HepG2 (cell line): ENCODE data around the gene HUNK. TPM values are rescaled to one million over a fixed set of nuclear protein-coding genes. Genes with fewer than 3 reads are reported as not detected.

Experiments used
- ADNP ChIP-seq: sonication (generic); formaldehyde crosslinking; IDR thresholded peaks from 2 replicates; pipeline ENCODE4 v1.4.0; 2020; ENCODE audit warnings: missing genetic modification reagents
- HMG20A ChIP-seq: IDR thresholded peaks from 2 replicates; pipeline ENCODE4 v1.6.1; 2016; ENCODE audit warnings: borderline replicate concordance
- KDM1A ChIP-seq: IDR thresholded peaks from 2 replicates; pipeline ENCODE4 v1.6.1; 2016; ENCODE audit warnings: missing compliant biosample characterization
- KDM6A ChIP-seq: IDR thresholded peaks from 2 replicates; pipeline ENCODE4 v1.6.1; 2016; ENCODE audit warnings: low read depth
- MAFK ChIP-seq, 2 experiments: IDR thresholded peaks in 1 of 2; conservative IDR thresholded peaks in 1 of 2; 2 replicates each; pipeline ENCODE4 v1.6.1; 2011; ENCODE audit warnings: improper control_type of control experiment in 2 of 2, low read length in 2 of 2
- NAIF1 ChIP-seq: sonication (generic); formaldehyde crosslinking; IDR thresholded peaks from 2 replicates; pipeline ENCODE4 v1.5.0; 2020; ENCODE audit warnings: mild to moderate bottlenecking, missing genetic modification reagents, borderline replicate concordance
- REPIN1 ChIP-seq: sonication (generic); formaldehyde crosslinking; IDR thresholded peaks from 2 replicates; pipeline ENCODE4 v1.8.0; 2022; ENCODE audit warnings: missing genetic modification reagents, low read depth, mild to moderate bottlenecking, borderline replicate concordance
- RFXAP ChIP-seq: sonication (generic); formaldehyde crosslinking; IDR thresholded peaks from 2 replicates; pipeline ENCODE4 v1.4.0; 2020; ENCODE audit warnings: missing genetic modification reagents, borderline replicate concordance
- TEAD2 ChIP-seq: sonication (generic); formaldehyde crosslinking; IDR thresholded peaks from 2 replicates; pipeline ENCODE4 v1.9.0; 2021; ENCODE audit warnings: missing genetic modification reagents
- TRIM24 ChIP-seq: sonication (generic); formaldehyde crosslinking; IDR thresholded peaks from 2 replicates; pipeline ENCODE4 v1.8.0; 2022; ENCODE audit warnings: mild to moderate bottlenecking, missing genetic modification reagents
- ZNF224 ChIP-seq: sonication (generic); formaldehyde crosslinking; IDR thresholded peaks from 2 replicates; pipeline ENCODE4 v1.5.0; 2020; ENCODE audit warnings: mild to moderate bottlenecking, missing genetic modification reagents
- ZNF256 ChIP-seq: sonication (generic); formaldehyde crosslinking; conservative IDR thresholded peaks from 2 replicates; pipeline ENCODE4 v1.4.0; 2020; ENCODE audit warnings: missing genetic modification reagents
- ZNF280D ChIP-seq: sonication (generic); formaldehyde crosslinking; IDR thresholded peaks from 2 replicates; pipeline ENCODE4 v1.5.1; 2020; ENCODE audit warnings: mild to moderate bottlenecking, missing genetic modification reagents
- ZNF468 ChIP-seq: sonication (generic); formaldehyde crosslinking; IDR thresholded peaks from 2 replicates; pipeline ENCODE4 v1.8.0; 2022; ENCODE audit warnings: mild to moderate bottlenecking, moderate library complexity, missing genetic modification reagents
- ZNF563 ChIP-seq: sonication (generic); formaldehyde crosslinking; IDR thresholded peaks from 2 replicates; pipeline ENCODE4 v1.8.0; 2022; ENCODE audit warnings: mild to moderate bottlenecking, moderate library complexity, missing genetic modification reagents
- ZNF572 ChIP-seq: sonication (generic); formaldehyde crosslinking; IDR thresholded peaks from 2 replicates; pipeline ENCODE4 v1.5.1; 2020; ENCODE audit warnings: mild to moderate bottlenecking, missing genetic modification reagents
- ZNF607 ChIP-seq: sonication (generic); formaldehyde crosslinking; IDR thresholded peaks from 2 replicates; pipeline ENCODE4 v1.5.1; 2020; ENCODE audit warnings: missing genetic modification reagents, mild to moderate bottlenecking, borderline replicate concordance
- ZNF773 ChIP-seq: sonication (generic); formaldehyde crosslinking; IDR thresholded peaks from 2 replicates; pipeline ENCODE4 v1.4.0; 2020; ENCODE audit warnings: missing genetic modification reagents, borderline replicate concordance
- polyA plus RNA-seq, 8 experiments: library from polyadenylated mRNA; depleted of rRNA in 3 of 8; stranded (reverse) in 7 of 8; unstranded in 1 of 8; fragments of >200 nt; fragmentation: Illumina TruSeq in 4 of 8; extraction: Trizol in 4 of 8; gene quantifications; 2 replicates each; pipeline versions ENCODE4 v1.2.1 to v1.2.3, GENCODE V29; 2011 to 2016; ENCODE audit warnings: low read depth in 4 of 8, missing spikeins in 1 of 8, mixed read lengths in 1 of 8; ENCODE audit not compliant: insufficient read depth in 1 of 8
- total RNA-seq, 5 experiments: library from RNA; depleted of rRNA; stranded (reverse); fragments of >200 nt; fragmentation: Illumina TruSeq; extraction: Trizol; gene quantifications; 2 replicates each; pipeline ENCODE4 v1.2.3, GENCODE V29; 2016; ENCODE audit warnings: low read depth in 1 of 5
- TF ChIP-seq, protein P1 (sequence below), 2 experiments: sonication (generic) in 1 of 2; formaldehyde crosslinking in 1 of 2; IDR thresholded peaks; 2 replicates each; pipeline versions ENCODE4 v1.4.0 to v1.6.1; 2016 to 2020; ENCODE audit warnings: borderline replicate concordance in 1 of 2, low read depth in 1 of 2, mild to moderate bottlenecking in 1 of 2, missing genetic modification reagents in 1 of 2
- TF ChIP-seq, protein P2 (sequence below): sonication (generic); formaldehyde crosslinking; IDR thresholded peaks from 2 replicates; pipeline ENCODE4 v1.4.0; 2020; ENCODE audit warnings: missing genetic modification reagents

HUNK gene
- total and polyA plus RNA-seq, 2 of the 13 experiments (the other 11 are each of a cell fraction or from before 2014, with no cell fraction given): 1.8 to 1.9 TPM

- no peak for TF ChIP-seq ZNF607 (CRISPR knock-in tag)
- TF ChIP-seq TRIM24 (CRISPR knock-in tag): no peak
- TF ChIP-seq ZNF280D: peak; percentile 69; the same call in 1 of the 2 replicates
- no peak for TF ChIP-seq ZNF468 (CRISPR knock-in tag)
- TF ChIP-seq ZNF224 (CRISPR knock-in tag): no peak
- no peak for TF ChIP-seq ZNF256 (CRISPR knock-in tag)
- no peak for TF ChIP-seq ADNP (CRISPR knock-in tag)
- no peak for TF ChIP-seq ZNF572
- no peak for TF ChIP-seq ZNF563
- no peak for TF ChIP-seq RFXAP (CRISPR knock-in tag)
- no peak for TF ChIP-seq TEAD2 (CRISPR knock-in tag)
- peak; percentile 80 for TF ChIP-seq KDM6A (CRISPR knock-in tag)
- no peak for TF ChIP-seq MAFK (conservative IDR thresholded peaks at IDR 0.05 in 1 of 2, IDR thresholded peaks at IDR 0.05 in 1 of 2; ENCODE audit: low read length in 2 of 2)
- TF ChIP-seq, protein P1, sequence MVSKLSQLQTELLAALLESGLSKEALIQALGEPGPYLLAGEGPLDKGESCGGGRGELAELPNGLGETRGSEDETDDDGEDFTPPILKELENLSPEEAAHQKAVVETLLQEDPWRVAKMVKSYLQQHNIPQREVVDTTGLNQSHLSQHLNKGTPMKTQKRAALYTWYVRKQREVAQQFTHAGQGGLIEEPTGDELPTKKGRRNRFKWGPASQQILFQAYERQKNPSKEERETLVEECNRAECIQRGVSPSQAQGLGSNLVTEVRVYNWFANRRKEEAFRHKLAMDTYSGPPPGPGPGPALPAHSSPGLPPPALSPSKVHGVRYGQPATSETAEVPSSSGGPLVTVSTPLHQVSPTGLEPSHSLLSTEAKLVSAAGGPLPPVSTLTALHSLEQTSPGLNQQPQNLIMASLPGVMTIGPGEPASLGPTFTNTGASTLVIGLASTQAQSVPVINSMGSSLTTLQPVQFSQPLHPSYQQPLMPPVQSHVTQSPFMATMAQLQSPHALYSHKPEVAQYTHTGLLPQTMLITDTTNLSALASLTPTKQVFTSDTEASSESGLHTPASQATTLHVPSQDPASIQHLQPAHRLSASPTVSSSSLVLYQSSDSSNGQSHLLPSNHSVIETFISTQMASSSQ (IDR thresholded peaks at IDR 0.05; ENCODE audit: low read depth): peak; percentile 64
- TF ChIP-seq, protein P1 (CRISPR knock-in tag; IDR thresholded peaks at IDR 0.05; ENCODE audit: borderline replicate concordance): peak; percentile 75; the same call in 1 of the 2 replicates
- peak; percentile 57; the same call in 1 of the 2 replicates for TF ChIP-seq REPIN1 (CRISPR knock-in tag)
- peak; percentile 93 for TF ChIP-seq HMG20A (CRISPR knock-in tag)
- 0 out of 2 replicates have a peak, but pooled peaks have one; percentile 62 for TF ChIP-seq KDM1A
- no peak for TF ChIP-seq ZNF773
- no peak for TF ChIP-seq NAIF1 (CRISPR knock-in tag)
- TF ChIP-seq, protein P2, sequence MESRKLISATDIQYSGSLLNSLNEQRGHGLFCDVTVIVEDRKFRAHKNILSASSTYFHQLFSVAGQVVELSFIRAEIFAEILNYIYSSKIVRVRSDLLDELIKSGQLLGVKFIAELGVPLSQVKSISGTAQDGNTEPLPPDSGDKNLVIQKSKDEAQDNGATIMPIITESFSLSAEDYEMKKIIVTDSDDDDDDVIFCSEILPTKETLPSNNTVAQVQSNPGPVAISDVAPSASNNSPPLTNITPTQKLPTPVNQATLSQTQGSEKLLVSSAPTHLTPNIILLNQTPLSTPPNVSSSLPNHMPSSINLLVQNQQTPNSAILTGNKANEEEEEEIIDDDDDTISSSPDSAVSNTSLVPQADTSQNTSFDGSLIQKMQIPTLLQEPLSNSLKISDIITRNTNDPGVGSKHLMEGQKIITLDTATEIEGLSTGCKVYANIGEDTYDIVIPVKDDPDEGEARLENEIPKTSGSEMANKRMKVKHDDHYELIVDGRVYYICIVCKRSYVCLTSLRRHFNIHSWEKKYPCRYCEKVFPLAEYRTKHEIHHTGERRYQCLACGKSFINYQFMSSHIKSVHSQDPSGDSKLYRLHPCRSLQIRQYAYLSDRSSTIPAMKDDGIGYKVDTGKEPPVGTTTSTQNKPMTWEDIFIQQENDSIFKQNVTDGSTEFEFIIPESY (CRISPR knock-in tag): peak; percentile 39; the same call in 1 of the 2 replicates
Observed at GRCh38 chr21:31929548-31929947, 56.7 kb downstream of the HUNK start (continued).
